TTC549 (cell line): Measurements from ENCODE around the gene GARNL3.

Experiments
- FAIRE-seq: peaks from 2 replicates; lab custom pipeline; 2012; peaks lifted over from hg19 to GRCh38; lab: Jason Lieb, UNC

GARNL3 gene

DNA sequence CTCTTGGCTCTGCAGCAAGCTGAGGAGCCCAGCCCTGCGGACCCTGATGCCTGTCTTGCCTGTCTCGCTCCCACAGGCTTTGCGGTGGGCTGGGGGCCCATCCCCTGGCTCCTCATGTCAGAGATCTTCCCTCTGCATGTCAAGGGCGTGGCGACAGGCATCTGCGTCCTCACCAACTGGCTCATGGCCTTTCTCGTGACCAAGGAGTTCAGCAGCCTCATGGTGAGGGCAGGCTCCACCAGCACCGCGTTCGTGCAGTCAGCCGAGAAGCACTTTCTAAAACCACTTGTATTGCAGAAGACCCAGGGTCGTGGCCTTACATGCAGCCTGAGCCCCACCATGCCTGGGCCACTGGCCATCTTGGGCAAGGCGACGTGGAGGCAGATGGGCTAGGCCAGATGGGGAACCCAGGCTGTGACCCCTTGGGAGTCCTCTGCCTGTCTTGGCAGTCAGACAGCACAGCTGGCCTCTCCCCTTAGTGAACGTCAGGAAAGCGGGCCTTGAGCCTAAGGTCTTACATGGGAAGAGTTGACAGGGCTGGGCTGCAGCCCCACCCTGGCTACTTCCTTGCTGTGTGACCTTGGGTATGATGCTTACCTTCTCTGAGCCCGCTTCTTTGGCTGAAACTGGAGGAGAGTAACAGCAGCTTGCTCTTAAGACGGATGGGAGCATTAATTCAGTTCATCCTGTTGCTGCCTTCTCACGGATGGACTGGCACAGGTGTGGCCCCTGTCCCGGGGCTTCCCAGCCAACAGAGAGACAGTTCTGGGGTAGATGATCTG is 141.0 kb downstream of the GARNL3 start:
- no peak for FAIRE-seq

DNA sequence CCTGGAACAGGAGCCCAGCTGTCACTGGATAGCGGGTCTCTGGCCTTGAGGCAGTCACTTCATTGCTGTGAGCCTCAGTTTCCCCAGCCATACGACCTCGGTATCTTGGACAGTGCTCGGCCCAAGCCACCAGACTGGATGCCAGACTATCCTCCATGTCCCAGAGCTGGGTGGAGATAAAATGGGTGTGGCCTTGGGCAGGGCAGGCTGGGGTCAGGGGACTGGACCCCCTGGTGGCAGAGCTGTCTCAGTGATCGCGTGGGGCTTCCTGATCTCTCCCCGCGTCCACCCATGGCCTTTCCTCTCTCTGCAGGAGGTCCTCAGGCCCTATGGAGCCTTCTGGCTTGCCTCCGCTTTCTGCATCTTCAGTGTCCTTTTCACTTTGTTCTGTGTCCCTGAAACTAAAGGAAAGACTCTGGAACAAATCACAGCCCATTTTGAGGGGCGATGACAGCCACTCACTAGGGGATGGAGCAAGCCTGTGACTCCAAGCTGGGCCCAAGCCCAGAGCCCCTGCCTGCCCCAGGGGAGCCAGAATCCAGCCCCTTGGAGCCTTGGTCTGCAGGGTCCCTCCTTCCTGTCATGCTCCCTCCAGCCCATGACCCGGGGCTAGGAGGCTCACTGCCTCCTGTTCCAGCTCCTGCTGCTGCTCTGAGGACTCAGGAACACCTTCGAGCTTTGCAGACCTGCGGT is 142.4 kb downstream of the GARNL3 start:
- FAIRE-seq = no peak

DNA sequence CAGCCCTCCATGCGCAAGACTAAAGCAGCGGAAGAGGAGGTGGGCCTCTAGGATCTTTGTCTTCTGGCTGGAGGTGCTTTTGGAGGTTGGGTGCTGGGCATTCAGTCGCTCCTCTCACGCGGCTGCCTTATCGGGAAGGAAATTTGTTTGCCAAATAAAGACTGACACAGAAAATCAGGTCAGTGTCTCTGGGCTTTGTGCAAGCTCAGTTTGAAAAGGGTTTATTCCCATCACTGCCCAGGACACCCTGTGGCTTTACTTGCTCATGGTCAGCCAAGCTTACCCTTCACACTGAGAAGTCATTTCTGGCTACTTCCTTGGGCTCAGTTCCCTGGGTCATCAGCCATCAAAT is 142.9 kb downstream of the GARNL3 start:
- FAIRE-seq = no peak

DNA sequence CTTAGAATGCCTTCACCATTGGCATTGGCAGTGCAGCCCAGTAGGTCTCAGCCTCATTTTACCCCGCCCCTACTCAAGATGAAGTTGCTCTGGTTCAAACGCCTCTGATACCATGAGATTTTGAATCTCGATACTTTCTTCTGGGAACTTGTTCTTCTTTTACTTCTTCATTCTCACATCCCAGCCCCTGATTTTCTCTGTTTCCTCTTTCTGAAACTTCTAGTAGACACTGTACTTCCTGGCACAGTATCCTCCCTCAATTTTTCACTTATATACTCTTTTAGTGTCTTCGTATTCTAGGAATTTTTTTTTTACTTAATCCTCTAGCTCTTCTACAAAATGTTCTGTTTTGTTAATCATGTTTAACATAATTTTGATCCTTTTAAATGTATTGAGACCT is 146.5 kb downstream of the GARNL3 start:
- no peak for FAIRE-seq

DNA sequence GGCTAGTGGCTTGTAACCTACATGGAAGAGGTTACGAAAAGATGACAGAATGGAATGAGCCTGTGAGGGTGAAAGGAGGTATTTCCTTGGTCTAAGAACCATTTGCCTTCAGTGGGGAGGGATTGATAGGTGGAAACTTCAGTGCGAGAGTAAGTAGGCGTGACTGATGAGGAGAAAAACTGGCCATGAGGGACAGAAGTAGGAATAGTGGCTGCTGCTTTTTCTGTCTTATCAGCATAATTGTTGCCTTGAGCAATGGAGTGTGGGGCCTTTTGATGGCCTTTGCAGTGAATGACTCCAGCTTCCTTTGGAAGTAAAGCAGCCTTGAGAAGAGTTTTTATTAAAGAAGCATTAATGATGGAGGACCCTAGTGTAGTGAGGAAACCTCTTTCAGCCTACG is 150.6 kb downstream of the GARNL3 start:
- FAIRE-seq = no peak

DNA sequence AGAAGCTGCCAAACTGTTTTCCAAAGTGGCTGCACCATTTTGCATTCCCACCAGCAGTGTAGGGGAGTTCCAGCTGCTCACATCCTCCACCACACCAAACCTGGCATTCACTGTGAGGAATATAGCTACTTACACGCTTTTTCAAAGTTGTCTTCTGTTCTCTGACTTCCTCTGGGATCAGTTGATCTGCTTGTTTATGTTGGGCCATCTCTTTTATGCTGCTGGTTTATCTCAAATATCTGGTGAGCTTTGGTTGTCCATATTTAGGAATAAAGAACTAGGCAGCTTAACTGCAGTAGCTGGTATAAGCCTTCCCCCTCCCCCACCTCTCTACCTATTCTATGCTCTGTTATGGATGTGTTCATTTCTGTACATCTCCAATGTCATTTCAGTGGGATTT is 151.1 kb downstream of the GARNL3 start:
- FAIRE-seq = no peak

DNA sequence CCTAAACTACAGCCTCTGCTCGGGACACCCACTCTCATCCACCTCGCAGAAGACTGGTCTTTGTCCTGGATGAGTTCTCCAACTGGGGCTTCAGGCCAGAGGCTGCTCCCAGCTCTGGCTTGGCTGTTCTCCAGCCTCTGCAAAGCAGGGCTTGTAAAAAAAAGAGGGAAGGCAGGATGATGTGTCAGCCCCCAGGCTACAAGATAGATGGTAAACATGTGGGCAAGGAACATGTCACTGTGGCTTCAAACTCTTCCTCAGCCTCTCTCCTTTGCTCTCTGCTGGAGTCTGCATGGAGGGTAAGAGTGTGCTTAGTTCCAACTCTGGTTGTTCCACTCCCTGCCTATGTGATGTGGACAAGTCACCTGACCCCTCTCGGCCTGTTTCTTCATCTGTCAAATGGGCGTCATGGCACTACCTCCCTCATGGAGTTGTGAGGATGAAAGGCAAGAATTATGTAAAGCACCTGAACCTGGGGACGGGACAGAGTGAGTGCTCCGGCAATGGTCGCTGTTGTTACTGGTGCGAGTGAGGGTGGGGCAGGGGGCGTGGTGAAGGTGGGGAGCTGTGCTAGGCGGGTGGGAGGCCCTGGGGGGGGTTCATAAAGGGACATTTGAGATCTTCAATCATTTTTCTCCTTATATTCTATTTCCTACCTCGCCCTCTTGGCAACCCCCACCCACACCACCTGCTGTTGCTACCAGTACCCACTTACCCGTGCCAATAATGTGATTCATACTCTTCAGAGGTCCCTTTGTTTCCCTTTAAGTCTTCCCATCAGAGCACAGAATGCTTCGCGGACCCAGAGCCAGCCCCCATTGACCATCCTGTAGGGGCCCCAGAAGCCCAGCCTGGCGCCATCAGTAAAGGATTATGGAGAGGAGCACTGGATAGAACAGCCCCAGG is 152.8 kb downstream of the GARNL3 start:
- no peak for FAIRE-seq

DNA sequence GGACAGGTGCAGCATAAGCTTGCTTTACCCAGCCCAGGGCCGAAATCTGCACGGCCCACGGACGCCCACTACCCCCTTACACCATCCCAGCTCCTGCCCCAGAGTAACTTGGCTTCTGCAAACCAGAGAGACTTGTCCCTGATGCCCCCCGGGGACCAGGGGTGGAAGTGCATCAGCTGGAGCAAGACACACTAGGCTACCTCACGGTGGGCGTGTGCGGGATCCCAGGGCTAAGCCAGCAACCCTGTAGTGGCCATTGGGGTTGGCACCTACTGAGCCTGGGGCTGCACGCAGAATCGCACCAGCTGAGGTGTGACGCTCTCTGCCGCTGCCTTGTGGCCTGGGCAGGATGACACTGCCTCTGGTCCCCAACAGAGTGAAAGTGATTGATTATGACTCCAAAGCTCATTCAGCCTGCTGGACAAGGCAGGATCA is 153.5 kb downstream of the GARNL3 start:
- FAIRE-seq = no peak

DNA sequence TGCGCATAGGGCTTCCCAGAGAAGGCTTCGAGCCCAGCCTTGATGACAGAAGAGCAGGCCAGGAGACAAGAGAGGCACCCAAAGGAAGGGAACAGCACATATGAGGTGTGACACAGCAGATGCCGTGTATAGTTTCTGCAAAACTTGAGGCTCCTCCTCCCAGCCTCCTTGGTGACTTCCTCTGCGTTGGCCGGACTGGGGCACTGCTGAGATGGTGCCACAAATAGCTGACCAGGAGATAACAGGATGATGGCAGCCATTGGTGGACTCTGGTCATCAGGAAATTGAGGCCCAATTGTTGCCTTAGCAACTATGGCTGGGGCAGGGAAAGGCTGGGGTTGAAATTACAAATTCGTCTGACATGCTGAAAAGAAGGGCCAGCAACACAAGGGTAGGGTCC is 154.8 kb downstream of the GARNL3 start:
- no peak for FAIRE-seq

DNA sequence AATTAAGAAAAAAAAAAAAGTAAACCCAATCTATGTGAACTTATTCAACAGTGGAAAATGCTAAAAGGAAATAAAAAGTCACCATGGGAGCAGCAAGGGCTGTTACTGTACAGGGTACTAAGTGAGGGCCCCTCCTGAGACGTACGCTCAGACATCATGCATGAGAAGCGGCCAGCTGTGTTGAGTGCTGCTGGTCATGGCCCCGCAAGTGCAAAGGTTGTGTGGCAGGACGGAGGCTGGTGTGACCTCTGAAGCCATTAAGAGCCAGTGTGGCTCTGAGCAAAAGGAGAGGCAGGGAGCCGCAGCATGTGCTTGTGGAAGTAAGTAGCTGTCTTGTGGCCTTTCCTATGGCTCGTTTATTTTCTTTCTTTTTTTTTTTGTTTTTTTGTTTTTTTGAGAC is 156.5 kb downstream of the GARNL3 start:
- FAIRE-seq = no peak

DNA sequence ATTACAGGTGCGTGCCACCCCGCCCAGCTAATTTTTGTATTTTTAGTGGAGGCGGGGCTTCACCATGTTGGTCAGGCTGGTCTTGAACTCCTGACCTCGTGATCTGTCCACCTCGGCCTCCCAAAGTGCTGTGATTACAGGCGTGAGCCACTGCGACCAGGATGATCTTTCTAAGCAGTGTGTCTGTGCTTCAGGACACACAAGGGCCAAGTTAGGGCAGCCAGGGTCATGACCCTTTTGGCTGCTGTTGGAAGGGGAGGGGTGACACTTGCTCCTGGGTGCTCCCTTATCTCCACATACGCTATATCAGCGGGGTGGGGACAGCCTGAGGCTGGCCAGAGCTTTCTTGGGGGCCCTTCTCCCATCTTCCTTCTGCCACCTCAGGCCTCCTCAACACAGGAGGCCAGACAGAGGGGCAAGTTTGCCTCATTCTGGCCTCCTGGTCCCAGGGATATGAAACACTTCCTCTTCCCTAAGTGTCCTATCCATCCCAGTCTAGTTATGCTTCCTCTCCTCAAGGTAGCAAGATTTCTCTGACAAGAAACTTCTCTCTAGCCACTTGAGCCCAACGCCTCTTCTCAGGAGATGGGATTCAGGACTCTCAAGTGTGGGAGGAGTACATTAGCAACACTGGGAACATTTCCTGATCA is 157.7 kb downstream of the GARNL3 start:
- FAIRE-seq = no peak

DNA sequence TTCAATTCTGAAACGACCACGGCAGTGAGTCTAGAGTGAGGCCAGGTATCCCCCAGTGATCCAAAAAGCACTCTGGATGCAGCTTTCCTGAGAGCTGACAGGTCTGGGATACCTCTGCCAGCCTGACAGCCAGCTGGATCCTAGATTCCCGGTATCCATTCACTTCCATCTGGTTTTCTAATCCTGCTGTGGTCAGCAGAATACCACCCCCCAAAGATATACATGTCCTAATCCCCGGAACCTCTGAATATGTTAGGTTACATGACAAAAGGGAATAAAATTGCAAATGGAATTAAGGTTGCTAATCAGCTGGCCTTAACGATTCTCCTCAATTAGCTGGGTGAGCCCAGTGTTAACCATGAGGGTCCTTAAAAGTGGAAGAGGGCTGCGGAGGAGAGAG is 158.2 kb downstream of the GARNL3 start:
- no peak for FAIRE-seq

DNA sequence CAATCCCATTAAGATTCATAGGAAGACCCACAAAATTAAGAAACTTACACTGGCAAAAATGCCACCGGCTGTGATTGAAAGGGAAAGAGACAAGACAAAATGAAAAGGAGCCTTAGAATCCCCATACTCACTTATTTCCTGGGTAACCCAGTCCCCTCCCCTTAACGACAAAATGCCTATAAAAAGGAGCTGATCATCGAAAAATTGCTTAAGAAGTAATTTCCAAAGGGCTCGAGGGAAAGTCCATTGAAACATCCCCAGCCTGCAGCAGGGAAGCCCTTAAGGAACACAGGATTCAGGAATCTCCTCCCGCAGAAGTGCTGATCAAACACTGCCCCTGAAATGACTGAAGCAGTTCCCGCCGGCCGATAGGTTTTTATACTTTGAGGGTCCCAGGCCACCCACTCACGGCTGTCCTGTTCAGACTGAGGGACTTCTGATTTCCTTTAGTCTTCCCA is 158.9 kb downstream of the GARNL3 start:
- FAIRE-seq = no peak

DNA sequence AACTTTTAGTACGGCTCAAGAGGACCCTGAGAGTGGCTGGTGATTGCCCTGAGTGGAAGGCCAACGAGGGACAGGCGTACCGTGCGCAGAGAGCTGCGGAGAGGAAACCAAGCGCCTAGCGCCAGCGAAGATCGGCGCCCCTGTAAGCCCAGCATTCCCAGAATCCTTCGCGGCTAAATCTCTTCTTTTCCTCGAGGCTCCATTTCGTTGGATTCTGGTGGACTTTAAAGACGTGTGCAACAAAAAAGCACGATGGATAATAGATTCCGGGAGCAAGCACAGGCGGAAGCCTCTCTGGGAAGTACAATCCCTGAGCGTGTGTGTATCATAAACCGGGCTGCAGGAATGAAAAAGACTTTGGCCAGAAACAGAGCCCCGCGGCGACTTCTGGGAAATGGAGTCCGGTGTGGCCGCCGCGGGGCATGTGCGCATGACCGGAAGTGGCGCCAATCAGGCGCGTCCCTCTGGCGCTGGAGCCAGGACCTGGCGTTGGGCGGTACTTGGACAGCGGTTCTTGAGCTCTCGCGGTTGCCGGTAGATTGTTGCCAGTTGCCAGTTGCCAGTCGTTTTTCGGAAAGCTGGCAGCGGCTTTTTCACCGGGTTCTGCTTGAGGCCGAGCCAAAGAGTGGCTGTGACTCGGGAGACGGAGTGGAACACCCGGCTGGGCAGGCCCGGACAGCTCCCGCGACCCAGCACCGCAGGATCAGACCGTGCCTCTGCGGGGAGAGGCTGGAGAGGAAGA is 159.5 kb downstream of the GARNL3 start, which contains the start of gene ZNF79:
Gene ZNF79 (plus strand): TSS at position 449 of the 742 bp plus-strand sequence. CDS start 406 bp downstream, outside the sequence.
- no peak for FAIRE-seq

DNA sequence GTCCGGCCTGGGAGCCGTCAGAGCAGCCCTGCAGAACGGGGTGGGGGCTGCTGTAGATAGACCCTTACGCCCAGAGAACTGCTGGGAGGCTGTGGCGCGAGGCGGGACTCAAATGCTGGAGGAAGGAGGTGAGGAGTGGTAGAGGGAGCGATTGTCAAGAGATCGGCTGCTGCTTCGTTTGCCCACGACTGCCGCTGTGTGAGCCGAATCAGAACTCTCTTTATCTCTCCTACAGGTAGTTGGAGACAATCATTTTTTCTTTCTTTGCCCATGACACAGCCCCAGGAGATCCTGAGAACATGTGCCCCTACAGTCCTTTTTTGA is 160.1 kb downstream of the GARNL3 start:
- no peak for FAIRE-seq

DNA sequence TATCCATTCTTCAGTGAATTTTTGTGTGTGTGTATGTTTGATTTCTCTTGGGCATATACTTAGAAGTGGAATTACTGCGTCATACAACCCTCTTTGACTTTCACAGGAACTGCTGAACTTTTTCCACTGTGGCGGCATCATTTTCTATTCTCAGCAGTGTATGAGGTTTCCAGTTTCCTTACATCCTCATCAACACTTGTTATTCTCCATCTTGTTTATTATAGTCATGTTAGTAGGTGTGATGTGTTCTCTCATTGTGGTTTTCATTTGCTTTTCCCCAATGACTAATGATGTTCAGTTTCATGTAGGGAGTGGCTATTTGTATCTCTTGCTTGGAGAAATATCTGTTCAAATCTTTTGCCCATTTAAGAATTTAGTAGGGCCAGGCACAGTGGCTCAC is 162.2 kb downstream of the GARNL3 start:
- FAIRE-seq = no peak

DNA sequence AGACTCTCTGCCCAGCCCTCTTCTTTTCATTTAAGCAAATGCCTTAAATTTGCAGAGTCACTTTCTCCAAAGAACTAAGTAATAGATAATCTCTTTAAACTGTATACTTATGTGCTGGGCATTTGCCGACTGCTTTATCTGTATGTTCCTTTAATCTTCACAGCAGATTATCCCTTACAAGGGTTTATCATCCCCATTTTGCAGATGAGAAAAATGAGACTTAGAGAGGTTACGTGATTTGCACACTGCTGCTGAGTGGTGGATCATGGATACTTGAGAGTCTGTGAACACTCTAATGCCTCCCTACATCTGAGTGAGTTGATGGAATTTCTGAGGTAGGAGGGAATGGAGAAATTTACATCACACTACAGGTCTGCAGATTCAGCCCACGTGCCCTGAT is 163.8 kb downstream of the GARNL3 start:
- FAIRE-seq = no peak

DNA sequence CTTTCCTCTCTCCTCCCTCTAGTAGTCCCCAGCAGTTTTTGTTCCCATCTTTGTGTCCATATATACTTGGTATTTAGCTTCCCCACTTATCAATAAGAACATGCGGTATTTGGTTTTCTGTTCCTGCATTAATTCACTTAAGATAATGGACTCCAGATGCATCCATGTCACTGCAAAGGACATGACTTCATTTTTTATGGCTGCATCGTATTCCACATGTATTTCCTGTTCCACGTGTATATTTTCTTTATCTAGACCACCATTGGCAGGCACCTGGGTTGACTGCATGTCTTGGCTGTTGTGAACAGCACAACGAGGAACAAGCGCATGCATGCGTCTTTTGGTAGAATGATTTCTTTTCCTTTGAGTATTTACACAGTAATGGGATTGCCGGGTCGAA is 165.8 kb downstream of the GARNL3 start:
- no peak for FAIRE-seq

DNA sequence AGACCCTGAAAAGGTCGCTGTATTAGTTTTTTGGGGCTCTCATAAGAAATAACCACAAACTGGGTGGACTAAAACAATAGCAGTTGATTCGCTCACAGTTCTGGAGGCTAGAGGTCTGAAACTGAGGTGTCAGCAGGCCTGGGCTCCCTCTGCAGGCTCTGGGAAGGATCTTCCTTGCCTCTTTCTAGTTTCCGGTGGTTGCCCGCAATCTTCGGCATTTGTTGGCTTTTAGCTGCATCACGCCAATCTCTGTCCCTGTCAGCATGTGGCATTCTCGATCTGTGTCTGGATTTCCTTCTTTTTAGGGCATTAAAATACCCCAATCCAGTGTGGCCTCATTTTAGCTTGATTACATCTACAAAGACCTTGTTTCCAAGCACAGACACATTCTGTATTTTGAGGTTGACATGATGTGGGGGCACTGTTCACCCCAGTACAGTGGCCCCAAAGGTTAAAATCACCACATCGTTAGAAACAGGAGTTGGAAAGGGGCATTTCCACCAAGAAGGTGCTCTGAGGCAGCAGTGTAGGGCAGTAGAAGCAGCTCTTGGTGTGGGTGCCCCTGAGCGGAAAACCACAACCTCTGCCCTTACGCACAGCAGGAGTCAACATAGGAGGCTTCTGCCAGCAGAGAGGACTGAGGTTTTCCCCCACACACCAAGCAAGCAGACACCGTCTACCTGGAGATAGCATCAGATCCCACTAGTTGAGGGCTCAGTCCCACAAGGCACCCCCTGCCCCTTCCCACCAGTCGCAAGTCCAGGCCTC is 173.1 kb downstream of the GARNL3 start:
- FAIRE-seq = no peak

DNA sequence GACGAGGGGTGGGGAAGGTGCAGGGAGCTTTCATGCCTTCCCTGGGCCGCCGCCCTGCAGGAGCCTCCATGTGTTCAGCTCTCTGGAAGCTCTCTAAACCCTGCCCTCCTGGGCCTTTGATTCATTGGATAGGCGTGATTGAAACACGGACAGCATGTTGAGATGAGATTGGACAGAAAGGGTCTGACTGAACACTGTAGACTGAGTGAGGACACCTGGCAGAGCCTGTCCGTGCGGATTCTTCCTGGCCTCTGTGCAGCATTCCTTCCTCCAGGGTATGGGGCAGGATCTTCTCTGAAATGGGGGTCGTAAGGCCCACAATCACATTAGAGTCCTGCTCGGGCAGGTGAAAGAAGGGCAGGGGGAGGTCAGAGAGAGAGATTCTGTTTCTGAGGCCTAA is 173.8 kb downstream of the GARNL3 start:
- no peak for FAIRE-seq
